GM21786 (cell line): ENCODE results near the gene USP6.
"Not testable (repeated sequence)": the region's sequence is repeated elsewhere in the genome, so short reads cannot be mapped to it uniquely, and the experiment has no call there.

Source experiments
- ATAC-seq: cut with Tn5 transposase; IDR thresholded peaks from one replicate; pipeline ENCODE4 v1.9.1; 2021; ENCODE audit not compliant: unreplicated experiment

Gene USP6

GRCh38 chr17:5134571-5134970 is 18.7 kb downstream of the USP6 start:
- ATAC-seq = not testable (repeated sequence)

DNA sequence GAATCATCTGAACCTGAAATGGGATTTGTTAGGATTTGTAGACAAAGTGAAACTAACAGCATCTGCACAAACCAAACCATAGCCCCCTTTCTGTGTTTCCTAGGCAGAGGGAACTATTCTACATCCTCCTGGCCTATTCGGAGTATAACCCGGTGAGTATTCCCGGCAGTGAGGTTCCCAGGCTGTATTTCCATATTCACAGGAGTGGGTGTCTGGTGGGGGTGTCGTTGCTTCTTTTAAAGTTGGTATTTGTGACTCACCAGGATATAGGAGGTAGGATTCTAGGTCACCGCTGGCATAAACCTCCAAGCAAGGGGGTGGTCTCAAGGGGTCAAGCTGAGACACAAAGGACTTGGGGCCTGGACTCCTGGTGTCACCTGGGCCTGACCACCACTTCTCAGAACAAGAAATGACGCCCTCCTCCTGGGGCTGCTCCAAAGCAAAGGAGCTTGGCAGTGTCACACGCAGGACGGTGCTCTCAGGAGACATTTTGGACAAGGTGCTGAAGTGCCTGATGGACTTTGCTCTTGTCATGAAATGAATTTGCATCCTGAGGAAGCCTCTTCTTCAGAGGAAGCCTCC is 19.4 kb downstream of the USP6 start:
- ATAC-seq = not testable (repeated sequence)

GRCh38 chr17:5135726-5136579 is 20.1 kb downstream of the USP6 start:
- no peak for ATAC-seq

GRCh38 chr17:5136580-5137412 is 21.0 kb downstream of the USP6 start:
- not testable (repeated sequence) for ATAC-seq

DNA sequence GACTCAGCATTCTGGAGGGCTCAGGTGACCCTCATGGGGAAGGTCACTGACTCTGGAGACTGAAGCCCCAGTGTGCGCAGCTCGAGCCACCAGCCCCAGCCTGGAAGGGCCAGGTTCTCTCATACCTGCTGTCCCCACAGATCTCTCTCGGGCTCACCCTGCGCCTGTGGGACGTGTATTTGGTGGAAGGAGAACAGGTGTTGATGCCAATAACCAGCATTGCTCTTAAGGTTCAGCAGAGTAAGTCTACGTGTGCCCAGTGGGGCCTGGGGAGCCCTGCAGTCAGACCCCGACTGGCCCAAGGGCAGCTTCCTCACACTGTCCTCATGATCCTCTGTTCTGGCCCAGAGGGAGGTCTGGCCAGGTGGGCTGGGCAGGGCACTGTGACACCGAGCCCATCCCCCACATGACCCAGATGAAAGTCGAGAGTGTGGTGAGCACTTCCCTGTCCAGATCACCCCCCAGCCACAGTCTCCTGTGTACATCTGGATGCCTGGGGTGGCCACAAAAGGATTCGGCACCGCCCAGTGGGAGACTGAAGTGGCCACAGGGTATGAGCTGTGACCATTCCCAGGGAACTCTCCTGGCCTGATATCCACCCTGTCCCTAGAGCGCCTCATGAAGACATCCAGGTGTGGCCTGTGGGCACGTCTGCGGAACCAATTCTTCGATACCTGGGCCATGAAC is 21.8 kb downstream of the USP6 start:
- ATAC-seq = not testable (repeated sequence)

- ATAC-seq = not testable (repeated sequence)
Measured at GRCh38 chr17:5138198-5138544, 22.3 kb downstream of the USP6 start.

DNA sequence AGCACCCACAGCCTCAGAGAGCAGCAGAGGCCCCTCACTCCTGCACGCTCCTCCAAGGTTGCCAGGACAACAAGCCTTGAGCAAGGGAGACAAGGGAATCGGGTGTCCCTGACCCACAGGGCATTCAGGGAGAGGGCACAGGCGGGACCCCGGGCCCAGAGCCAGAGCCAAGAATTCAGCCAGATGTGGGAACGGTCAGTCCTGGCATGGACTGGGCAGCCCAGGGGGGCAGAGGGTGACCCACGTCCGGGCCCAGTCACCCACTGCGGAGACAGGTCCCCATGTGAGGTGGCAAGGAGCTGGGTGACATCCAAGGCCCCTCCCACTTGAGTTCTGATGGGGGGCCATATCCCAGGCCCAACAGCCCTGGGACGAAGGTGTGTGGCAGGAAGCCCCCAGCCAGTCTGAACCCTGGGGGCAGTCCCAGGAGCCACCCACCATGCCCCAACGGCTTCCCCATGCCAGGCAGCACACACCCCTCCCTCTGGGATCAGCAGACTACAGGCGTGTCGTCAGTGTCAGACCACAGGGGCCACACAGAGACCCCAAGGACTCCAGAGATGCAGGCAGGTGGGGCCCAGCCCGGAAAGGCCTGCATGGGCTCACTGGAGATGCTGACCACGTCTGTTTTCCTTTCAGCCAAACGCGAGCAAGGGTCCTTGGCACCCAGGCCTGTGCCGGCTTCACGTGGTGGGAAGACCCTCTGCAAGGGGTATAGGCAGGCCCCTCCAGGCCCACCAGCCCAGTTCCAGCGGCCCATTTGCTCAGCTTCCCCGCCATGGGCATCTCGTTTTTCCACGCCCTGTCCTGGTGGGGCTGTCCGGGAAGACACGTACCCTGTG is 23.0 kb downstream of the USP6 start:
- no peak for ATAC-seq

- no peak for ATAC-seq
Measured at GRCh38 chr17:5139458-5139732, 23.6 kb downstream of the USP6 start.

DNA sequence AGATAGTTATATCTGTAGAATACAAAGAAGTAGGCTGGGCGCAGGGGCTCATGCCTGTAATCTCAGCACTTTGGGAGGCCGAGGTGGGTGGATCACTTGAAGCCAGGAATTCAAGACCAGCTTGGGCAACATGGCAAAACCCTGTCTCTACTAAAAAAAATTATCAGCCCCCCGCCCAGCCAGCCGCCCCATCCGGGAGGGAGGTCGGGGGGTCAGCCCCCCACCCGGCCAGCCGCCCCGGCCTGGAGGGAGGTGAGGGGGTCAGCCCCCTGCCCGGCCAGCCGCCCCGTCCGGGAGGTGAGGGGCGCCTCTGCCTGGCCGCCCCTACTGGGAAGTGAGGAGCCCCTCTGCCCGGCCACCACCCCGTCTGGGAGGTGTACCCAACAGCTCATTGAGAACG is 27.0 kb downstream of the USP6 start:
- not testable (repeated sequence) for ATAC-seq

DNA sequence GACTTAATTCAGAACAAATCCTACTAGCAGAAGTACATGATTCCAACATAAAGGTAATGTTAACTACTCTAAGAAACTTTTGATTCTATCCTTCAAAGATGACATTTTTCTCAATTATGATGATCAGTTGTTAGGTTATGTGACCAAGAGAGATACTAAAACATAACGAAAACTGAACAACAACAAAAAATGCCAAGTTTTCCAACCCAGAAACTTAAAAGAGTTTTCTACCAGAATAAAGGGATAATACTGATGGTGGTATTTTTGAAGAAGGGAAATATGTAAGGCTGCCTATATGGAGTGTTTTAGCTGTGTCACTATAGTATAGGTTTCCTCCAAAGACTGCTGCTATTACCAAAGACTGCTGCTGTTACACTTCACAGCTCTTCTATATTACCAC is 30.3 kb downstream of the USP6 start:
- not testable (repeated sequence) for ATAC-seq

DNA sequence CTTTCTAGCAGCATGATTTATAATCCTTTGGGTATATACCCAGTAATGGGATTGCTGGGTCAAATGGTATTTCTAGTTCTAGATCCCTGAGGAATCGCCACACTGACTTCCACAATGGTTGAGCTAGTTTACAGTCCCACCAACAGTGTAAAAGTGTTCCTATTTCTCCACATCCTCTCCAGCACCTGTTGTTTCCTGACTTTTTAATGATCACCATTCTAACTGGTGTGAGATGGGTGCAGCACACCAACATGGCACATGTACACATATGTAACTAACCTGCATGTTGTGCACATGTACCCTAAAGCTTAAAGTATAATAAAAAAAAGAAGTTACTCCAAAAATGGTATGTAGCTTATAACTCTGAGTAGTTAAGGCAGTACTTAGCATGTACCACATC is 44.9 kb downstream of the USP6 start:
- ATAC-seq = not testable (repeated sequence)

GRCh38 chr17:5161793-5162192 is 46.0 kb downstream of the USP6 start:
- ATAC-seq = not testable (repeated sequence)

DNA sequence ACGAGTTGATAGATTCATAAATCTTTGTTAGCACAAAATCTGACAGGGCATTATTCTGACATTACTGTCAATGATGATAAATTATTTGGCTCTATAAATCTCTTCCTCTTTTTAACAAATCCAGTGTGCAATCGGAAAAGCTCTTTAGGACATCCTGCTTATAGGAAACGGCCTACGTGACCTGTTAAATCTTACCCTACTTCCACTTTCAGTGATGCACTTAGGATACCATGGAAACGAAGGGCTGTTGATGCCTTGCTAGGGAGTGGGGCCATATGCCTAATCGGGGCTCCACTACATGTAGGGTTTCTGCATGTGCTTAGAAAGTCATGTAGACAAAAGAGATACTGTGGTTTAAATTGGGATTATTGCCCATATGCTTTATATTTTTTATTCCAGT is 48.6 kb downstream of the USP6 start:
- no peak for ATAC-seq

GRCh38 chr17:5165791-5166564 is 50.1 kb downstream of the USP6 start:
- ATAC-seq = not testable (repeated sequence)

DNA sequence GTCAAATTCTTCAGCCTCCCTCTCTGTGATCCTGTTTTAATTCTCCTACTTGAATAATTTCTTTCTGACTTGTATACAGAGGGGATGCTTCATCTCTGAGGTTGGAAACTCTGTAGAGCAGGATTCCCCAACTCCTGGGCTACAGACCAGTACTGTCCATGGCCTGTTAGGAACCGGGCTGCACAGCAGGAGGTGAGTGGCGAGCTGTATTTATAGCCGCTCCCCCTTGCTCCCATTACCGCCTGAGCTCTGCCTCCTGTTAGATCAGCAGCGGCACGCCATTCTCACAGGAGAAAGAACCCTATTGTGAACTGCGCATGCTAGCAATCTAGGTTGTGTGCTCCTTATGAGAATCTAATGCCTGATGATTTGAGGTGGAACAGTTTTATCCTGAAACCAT is 59.2 kb downstream of the USP6 start:
- ATAC-seq = not testable (repeated sequence)

GRCh38 chr17:5179003-5179402 is 63.2 kb downstream of the USP6 start:
- ATAC-seq = no peak

- ATAC-seq = no peak
Measured at GRCh38 chr17:5181509-5182305, 65.9 kb downstream of the USP6 start.

DNA sequence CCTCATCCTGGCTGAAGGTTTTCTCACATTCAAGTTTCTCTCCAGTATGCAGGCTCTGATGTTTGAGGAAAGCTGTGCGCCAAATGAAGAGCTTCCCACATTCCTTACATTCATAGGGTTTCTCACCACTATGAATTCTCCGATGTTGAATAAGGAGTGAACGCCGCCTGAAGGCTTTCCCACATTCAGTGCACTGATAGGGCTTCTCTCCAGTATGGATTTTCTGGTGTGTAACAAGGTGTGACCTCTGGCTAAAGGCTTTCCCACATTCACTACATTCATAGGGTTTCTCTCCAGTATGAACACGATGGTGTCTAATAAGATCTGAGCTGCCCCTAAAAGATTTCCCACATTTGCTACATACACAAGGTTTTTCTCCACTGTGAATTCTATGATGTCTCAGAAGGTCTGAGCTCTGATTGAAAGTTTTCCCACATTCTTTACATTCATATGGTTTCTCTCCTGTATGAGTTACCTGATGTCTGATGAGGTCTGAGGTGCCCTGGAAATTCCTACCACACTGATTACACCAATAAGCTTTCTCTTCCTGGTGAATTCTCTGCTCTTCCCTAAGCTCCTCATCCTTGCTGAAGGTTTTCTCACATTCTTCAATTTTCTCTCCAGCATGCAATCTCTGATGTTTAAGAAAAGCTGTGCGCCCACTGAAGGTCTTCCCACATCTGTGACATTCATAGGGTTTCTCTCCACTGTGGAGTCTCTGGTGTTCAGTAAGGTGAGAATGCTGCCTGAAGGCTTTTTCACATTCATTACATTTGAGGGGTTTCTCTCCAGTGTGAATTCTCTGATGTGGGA is 67.0 kb downstream of the USP6 start:
- no peak for ATAC-seq
